ENCODE results near the gene PNMA6F. TPM values are rescaled to one million over a fixed set of nuclear protein-coding genes. Genes with fewer than 3 reads are reported as not detected.
"Not testable (repeated sequence)": the region's sequence is repeated elsewhere in the genome, so short reads cannot be mapped to it uniquely, and the experiment has no call there.

The PNMA6F gene
- total RNA-seq, 2 donors from 2014 or later: not detected

- H3K9me3 Mint-ChIP-seq: no peaks in the 10 kb centered on the region
- H3K27me3 Mint-ChIP-seq (ENCODE audit: low read depth): peaks cover 24% of the 10 kb centered on the region
- no peak for ATAC-seq (replicated peaks in 1 of 2)
- DNase-seq: no peak
- H3K4me3 Mint-ChIP-seq: no peak overlapping the region
- H3K27ac Mint-ChIP-seq: no peak overlapping the region
- no peaks in the 10 kb centered on the region for H3K4me1 Mint-ChIP-seq (ENCODE audit: low read depth)
- H3K36me3 Mint-ChIP-seq (ENCODE audit: insufficient read depth in 2 of 2): no peaks in the 10 kb centered on the region
Measured at GRCh38 chrX:153320555-153321184, 897 bp downstream of the PNMA6F start.

GRCh38 chrX:153320047-153320443 lies 1.5 kb downstream of the PNMA6F start:
- H3K27me3 Mint-ChIP-seq (ENCODE audit: low read depth): peaks cover 18% of the 10 kb centered on the region
- H3K4me3 Mint-ChIP-seq; DNase-seq; H3K4me1 Mint-ChIP-seq (ENCODE audit: low read depth); H3K9me3 Mint-ChIP-seq; ATAC-seq (replicated peaks in 1 of 2); H3K27ac Mint-ChIP-seq; H3K36me3 Mint-ChIP-seq (ENCODE audit: insufficient read depth in 2 of 2): not testable (repeated sequence)

DNA sequence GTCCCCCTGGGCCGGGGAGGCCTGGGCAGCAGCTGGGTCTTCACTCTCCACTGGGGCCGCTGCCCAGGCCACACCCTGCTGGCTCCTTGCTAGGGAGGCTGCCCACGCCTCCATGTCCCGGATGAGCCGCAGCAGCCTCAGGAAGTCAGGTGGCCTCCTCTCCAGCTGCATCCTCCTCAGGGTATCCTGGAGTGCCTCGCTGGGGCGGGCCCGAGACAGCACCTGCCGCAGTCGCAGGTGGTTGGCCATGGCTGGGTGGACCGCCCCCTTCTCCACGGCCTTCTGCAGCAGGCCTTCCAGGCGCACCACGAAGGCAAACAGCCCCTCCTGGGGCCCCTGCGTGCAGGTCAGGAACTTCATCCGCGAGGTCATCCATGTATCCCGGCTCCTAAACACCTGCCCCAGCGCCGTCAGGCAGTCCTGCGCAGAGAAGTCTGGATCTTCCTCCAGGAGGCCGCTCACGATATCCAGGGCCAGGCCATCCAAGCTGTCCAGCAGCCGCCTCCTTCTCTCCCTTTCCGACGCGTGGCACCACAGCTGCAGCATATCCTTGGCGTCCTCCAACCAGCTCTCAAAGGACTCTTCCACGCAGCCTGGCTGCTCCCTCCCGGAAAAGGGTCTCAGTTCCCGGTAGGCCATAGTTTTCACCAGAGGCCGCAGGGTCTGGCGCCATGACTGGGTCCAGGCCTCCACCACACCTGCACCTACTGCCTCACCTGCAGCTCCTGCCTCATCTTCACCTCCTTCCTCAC lies 2.1 kb downstream of the PNMA6F start:
- H3K27me3 Mint-ChIP-seq (ENCODE audit: low read depth): peaks cover 12% of the 10 kb centered on the region
- no peak for DNase-seq
- H3K9me3 Mint-ChIP-seq: no peaks in the 10 kb centered on the region
- no peak for ATAC-seq (replicated peaks in 1 of 2)
- H3K27ac Mint-ChIP-seq: no peak overlapping the region
- H3K4me1 Mint-ChIP-seq (ENCODE audit: low read depth): no peaks in the 10 kb centered on the region
- no peaks in the 10 kb centered on the region for H3K36me3 Mint-ChIP-seq (ENCODE audit: insufficient read depth in 2 of 2)
- H3K4me3 Mint-ChIP-seq: no peak overlapping the region

GRCh38 chrX:153318811-153319210 lies 2.8 kb downstream of the PNMA6F start:
- no peak overlapping the region for H3K4me3 Mint-ChIP-seq
- no peak overlapping the region for H3K27ac Mint-ChIP-seq
- no peaks in the 10 kb centered on the region for H3K9me3 Mint-ChIP-seq
- no peaks in the 10 kb centered on the region for H3K4me1 Mint-ChIP-seq (ENCODE audit: low read depth)
- H3K36me3 Mint-ChIP-seq (ENCODE audit: insufficient read depth in 2 of 2): no peaks in the 10 kb centered on the region
- DNase-seq (no peak), ATAC-seq (replicated peaks in 1 of 2) (no peak)
- peaks cover 6% of the 10 kb centered on the region for H3K27me3 Mint-ChIP-seq (ENCODE audit: low read depth)

GRCh38 chrX:153317996-153318722 lies 3.4 kb downstream of the PNMA6F start:
- no peak for DNase-seq
- no peaks in the 10 kb centered on the region for H3K36me3 Mint-ChIP-seq (ENCODE audit: insufficient read depth in 2 of 2)
- no peaks in the 10 kb centered on the region for H3K9me3 Mint-ChIP-seq
- ATAC-seq (replicated peaks in 1 of 2): no peak
- H3K4me3 Mint-ChIP-seq: no peak overlapping the region
- H3K27ac Mint-ChIP-seq: no peak overlapping the region
- peaks cover 6% of the 10 kb centered on the region for H3K27me3 Mint-ChIP-seq (ENCODE audit: low read depth)
- H3K4me1 Mint-ChIP-seq (ENCODE audit: low read depth): no peaks in the 10 kb centered on the region

GRCh38 chrX:153317306-153317705 lies 4.3 kb downstream of the PNMA6F start:
- ATAC-seq (replicated peaks in 1 of 2) (no peak), DNase-seq (no peak)
- Mint-ChIP-seq H3K36me3 (ENCODE audit: insufficient read depth in 2 of 2) (no peaks in the 10 kb centered on the region), H3K9me3 (no peaks in the 10 kb centered on the region), H3K4me1 (ENCODE audit: low read depth) (no peaks in the 10 kb centered on the region), H3K4me3 (no peak overlapping the region), H3K27me3 (ENCODE audit: low read depth) (peaks cover 12% of the 10 kb centered on the region), H3K27ac (no peak overlapping the region)

- Mint-ChIP-seq H3K27me3 (ENCODE audit: low read depth) (peaks cover 34% of the 10 kb centered on the region), H3K4me1 (ENCODE audit: low read depth) (no peaks in the 10 kb centered on the region), H3K36me3 (ENCODE audit: insufficient read depth in 2 of 2) (no peaks in the 10 kb centered on the region), H3K9me3 (no peaks in the 10 kb centered on the region), H3K27ac (no peak overlapping the region), H3K4me3 (no peak overlapping the region)
- DNase-seq (no peak), ATAC-seq (replicated peaks in 1 of 2) (no peak)
Measured at GRCh38 chrX:153312842-153313241, 8.7 kb downstream of the PNMA6F start.

GRCh38 chrX:153312041-153312440 lies 9.5 kb downstream of the PNMA6F start:
- H3K4me3 Mint-ChIP-seq: no peak overlapping the region
- DNase-seq (no peak), ATAC-seq (replicated peaks in 1 of 2) (no peak)
- H3K36me3 Mint-ChIP-seq (ENCODE audit: insufficient read depth in 2 of 2): no peaks in the 10 kb centered on the region
- H3K27me3 Mint-ChIP-seq (ENCODE audit: low read depth): peaks cover 34% of the 10 kb centered on the region
- no peaks in the 10 kb centered on the region for H3K9me3 Mint-ChIP-seq
- H3K4me1 Mint-ChIP-seq (ENCODE audit: low read depth): no peaks in the 10 kb centered on the region
- no peak overlapping the region for H3K27ac Mint-ChIP-seq

DNA sequence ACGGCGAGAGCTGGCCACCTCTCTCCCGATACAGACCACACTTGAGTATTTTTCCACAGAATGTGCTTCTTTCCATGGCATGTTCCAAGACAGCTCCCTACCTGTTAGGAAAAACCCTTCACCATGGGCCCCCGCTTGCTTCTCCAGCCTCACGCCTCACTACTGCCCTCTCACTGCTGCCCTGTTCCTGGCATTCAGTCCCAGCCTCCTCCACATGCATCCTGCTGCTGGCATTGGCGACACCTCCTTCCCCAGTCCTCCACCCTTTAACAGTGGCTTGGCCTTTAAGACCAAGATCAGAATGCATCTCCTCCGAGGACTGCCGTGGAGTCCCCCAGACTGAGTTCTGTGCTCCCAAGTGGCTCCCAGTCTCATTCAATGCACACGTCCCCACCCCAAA lies 10.7 kb downstream of the PNMA6F start:
- H3K27me3 Mint-ChIP-seq (ENCODE audit: low read depth): peaks cover 38% of the 10 kb centered on the region
- DNase-seq (no peak), ATAC-seq (replicated peaks in 1 of 2) (no peak)
- no peak overlapping the region for H3K27ac Mint-ChIP-seq
- H3K4me3 Mint-ChIP-seq: no peak overlapping the region
- no peaks in the 10 kb centered on the region for H3K4me1 Mint-ChIP-seq (ENCODE audit: low read depth)
- no peaks in the 10 kb centered on the region for H3K36me3 Mint-ChIP-seq (ENCODE audit: insufficient read depth in 2 of 2)
- no peaks in the 10 kb centered on the region for H3K9me3 Mint-ChIP-seq

GRCh38 chrX:153307276-153308178 lies 14.0 kb downstream of the PNMA6F start:
- Mint-ChIP-seq H3K27me3 (ENCODE audit: low read depth) (peaks cover 64% of the 10 kb centered on the region), H3K4me3 (no peak overlapping the region), H3K9me3 (no peaks in the 10 kb centered on the region), H3K36me3 (ENCODE audit: insufficient read depth in 2 of 2) (no peaks in the 10 kb centered on the region), H3K27ac (no peak overlapping the region), H3K4me1 (ENCODE audit: low read depth) (no peaks in the 10 kb centered on the region)
- no peak for ATAC-seq (replicated peaks in 1 of 2)
- no peak for DNase-seq

GRCh38 chrX:153306527-153307115 lies 14.9 kb downstream of the PNMA6F start:
- Mint-ChIP-seq H3K9me3 (no peaks in the 10 kb centered on the region), H3K27me3 (ENCODE audit: low read depth) (peaks cover 71% of the 10 kb centered on the region), H3K4me3 (no peak overlapping the region), H3K4me1 (ENCODE audit: low read depth) (no peaks in the 10 kb centered on the region), H3K36me3 (ENCODE audit: insufficient read depth in 2 of 2) (no peaks in the 10 kb centered on the region), H3K27ac (no peak overlapping the region)
- DNase-seq (no peak), ATAC-seq (replicated peaks in 1 of 2) (no peak)

DNA sequence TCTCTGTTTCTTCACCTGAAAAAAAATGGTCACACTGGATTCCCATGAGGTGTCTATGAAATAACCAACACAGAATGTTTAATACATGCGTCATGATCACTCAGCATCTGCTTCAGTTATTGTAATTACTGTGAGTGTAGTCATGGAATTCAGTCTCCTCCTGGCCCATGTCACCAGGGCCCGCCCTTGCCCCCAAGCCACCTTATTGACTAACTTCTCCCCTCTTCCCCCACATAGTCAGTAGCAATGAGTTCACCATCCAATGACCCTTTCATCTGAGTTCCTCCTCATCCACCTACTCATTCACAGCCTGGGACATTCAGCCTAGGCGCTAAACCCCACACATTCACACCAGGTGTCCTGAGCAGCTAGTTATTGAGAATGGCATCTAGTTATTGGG lies 15.6 kb downstream of the PNMA6F start:
- peaks cover 72% of the 10 kb centered on the region for H3K27me3 Mint-ChIP-seq (ENCODE audit: low read depth)
- no peaks in the 10 kb centered on the region for H3K9me3 Mint-ChIP-seq
- ATAC-seq (replicated peaks in 1 of 2) (no peak), DNase-seq (no peak)
- no peak overlapping the region for H3K27ac Mint-ChIP-seq
- no peaks in the 10 kb centered on the region for H3K4me1 Mint-ChIP-seq (ENCODE audit: low read depth)
- no peaks in the 10 kb centered on the region for H3K36me3 Mint-ChIP-seq (ENCODE audit: insufficient read depth in 2 of 2)
- no peak overlapping the region for H3K4me3 Mint-ChIP-seq

Data from activated T-cell treated with anti-CD3 and anti-CD28 coated beads, Interleukin-2, amount 50 U/mL, for 72 hours (primary cell).